ENCODE data around the gene EHD1.

The EHD1 gene

DNA sequence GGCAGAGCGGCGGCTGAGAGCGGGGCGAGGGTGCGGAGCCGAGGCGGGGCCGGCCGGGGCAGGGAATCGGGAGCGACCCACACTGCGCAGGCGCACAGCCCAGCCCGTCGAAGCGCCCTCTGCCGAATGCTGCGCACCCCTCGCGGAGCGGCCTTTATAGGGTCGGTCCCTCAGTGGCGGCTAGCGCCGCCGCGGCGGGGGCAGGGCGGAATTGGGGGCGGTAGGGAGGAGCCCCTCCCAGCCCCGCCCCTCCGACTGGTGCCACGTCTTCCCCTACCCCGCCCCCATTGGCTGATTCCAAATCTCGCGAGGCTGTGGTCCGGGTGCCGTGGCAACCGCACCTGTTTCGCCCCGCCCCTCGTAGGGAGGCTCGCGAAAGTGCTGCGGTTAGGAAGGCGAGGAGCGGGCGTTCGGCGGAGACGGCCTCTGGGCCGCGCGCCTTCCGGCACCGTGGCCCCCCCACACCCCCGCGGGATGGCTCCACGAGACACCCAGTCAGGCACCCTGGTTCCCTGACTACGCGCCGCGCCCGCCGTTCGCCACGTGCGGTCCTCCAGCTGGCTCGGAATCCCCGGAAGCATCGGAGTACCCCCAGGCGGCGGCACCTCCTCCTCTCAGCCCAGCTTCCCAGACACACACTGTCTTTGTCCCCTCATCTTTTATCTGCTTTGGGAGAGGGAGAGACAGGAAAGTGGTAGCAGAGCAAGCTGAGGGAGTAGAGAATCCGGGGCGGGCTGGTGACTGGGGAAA is at the start of gene EHD1:
Gene EHD1 (minus strand): TSS at position 128 of the 750 bp plus-strand sequence. CDS start 157 bp downstream, outside the sequence.
- H3K4me3 ChIP-seq: peak within 1 kb of the TSS; percentile 52 to 98 (median 88)

DNA sequence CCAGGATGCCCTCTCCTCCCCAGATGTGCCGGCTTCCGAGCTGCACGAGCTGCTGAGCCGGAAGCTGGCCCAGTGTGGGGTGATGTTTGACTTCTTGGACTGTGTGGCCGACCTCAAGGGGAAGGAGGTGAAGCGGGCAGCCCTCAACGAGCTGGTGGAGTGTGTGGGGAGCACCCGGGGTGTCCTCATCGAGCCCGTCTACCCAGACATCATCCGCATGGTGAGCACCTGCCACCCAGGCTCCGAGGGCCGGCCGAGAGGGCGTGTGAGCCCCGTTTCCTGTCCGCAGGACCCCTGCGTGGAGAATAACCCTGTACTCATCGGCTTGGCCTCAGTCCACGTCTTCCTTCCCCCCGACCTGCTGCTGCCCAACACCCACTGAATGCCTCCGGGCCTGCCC is 48.3 kb upstream of the EHD1 start:
- H3K4me3 ChIP-seq: no peak overlapping the region
- no peak overlapping the region for H3K27ac ChIP-seq

More for the DNA sequence above, at the start of gene EHD1:
- peak within 1 kb of the TSS; percentile 60 to 96 (median 90) for H3K27ac ChIP-seq

DNA sequence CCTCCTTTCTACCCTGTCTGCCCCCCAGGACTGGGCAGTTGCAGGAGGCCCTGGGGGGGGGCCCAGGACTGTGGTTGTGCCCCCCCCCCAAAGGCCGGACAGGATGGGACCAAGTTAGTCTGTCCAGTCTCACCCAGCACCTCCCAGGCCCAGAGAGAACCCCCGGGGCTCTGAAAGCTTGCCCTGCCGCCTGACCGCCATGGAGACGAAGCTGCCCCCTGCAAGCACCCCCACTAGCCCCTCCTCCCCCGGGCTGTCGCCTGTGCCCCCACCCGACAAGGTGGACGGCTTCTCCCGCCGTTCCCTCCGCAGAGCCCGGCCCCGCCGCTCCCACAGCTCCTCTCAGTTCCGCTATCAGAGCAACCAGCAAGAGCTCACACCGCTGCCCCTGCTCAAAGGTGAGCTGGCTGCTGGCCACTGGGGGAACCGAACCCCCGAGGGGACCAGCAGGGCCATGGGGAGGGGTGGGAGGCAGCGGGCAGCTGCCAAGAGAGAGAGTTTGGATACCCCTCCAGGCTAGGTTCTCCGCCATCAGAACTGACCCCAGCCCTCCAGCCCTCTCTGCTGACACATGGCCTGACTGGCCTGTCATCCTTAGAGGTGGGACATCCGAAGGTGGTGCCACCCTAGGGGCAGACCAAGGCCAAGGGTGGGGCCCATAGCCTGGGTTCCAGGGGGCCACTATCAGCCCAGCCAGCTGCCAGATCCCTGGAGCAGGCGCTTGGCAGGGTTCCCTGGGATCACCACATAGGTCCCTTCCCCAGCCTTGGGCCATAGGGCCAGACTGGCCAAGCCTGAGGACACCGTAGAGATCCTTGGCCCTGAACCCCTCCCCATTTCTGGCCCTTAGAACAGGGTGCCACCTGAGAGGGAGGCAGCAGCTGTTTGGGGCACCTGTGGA is 47.4 kb upstream of the EHD1 start:
- peak overlapping the region in 8 of 21 experiments; percentile 6 to 95 (median 92) for H3K27ac ChIP-seq
- peak overlapping the region; percentile 67 to 99 (median 92) for H3K4me3 ChIP-seq

DNA sequence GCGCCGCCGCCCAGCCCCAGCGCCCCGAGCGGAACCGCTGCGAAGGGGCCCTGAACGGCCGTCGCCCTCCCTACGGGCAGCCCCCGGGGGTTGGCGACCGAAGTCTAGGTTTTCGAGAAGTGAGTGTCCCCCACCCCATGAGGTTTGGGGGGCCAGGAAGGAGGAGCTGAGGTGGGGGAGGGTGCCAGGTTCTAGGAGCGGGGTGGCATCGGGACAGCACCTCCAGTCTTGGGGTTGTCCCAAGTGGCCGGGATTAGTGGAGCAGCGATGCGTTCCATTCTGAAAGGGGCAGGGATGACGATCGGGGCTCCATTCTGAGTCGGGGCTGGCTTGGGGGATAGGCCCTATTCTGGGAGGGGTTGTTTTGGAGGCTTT is 46.5 kb upstream of the EHD1 start:
- H3K27ac ChIP-seq: peak overlapping the region; percentile 32 to 98 (median 94)

DNA sequence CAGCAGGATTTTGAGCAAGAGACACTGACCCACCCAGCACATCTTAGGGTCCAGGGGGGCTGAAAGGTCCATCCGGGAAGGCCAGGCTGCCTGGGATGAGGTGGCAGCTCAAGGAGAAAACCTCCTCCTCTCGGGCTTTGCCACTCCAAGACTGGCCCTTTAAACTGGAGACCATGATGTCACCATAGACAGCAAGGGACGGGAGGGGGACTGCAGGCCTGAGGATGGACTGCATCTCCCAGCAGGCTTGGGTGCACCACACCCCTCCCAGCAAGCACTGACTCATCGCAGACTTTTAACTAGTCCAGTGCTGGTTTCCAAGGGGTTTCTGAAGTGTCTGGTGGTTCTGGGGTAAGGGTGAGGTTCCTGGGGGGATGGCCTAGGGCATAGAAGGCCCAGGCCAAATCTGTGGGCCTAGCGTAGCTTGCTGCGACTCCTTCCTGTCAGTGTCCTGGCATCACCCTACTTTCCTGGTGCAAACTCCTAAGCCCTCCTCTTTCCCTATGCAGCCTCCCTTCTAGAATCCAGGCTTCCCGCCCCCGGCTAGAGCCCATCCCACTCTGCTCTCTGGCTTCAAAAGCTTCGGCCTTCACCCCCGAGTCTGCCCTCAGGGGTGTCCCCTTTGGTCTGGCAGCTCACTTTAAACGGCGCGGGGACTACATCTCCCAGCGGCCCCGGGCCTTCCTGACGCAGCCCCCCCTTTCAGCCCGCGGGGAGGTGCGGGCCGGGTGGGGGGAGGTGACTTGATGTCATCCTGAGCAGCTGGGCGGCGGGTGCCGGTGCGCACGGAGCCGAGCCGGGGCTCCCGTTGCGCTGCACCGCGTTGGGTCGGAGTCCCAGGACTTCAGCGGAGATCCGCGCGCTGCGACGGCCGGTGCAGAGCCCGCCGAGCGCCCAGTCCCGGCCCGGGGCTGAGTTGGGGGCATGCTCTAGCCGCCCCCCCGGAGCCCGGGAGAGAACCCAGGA is 45.8 kb upstream of the EHD1 start, which contains the start of gene PPP2R5B:
Gene PPP2R5B (plus strand): TSS at position 746 of the 966 bp plus-strand sequence. CDS start 1,046 bp downstream, outside the sequence.
- Histone ChIP-seq H3K27ac (peak within 1 kb of the TSS; percentile 54 to 98 (median 94)), H3K4me3 (peak within 1 kb of the TSS; percentile 67 to 99 (median 92))

More for the DNA sequence above, 46.5 kb upstream of the EHD1 start:
- H3K4me3 ChIP-seq: peak overlapping the region; percentile 67 to 99 (median 92)

DNA sequence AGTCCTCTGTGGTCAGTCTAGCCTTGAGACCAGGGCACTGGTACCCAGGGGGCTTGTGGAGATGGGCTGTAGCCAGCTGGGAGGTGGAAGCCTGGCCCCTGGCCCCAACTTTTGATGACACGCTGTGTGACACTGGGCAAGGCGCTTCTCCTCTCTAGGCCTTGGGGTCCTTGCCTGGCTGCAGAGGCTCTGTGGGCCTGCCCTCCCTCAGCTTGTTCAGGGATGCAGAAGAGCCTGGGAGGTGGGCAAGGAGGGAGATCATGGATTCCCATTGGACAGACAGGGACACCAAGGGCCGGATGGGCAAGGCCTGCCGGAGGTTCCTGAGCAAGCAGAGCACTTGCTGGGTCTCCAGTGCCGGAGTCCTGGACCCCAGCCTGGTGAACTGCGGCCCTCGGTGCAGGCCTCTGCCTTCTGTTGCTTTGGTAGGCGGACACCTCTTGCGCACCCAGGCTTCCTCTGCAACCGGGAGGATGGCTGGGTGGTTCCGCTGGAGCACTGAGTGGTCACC is 44.8 kb upstream of the EHD1 start:
- Histone ChIP-seq H3K4me3 (no peak overlapping the region), H3K27ac (peak overlapping the region in 7 of 21 experiments; percentile 14 to 96 (median 94))

DNA sequence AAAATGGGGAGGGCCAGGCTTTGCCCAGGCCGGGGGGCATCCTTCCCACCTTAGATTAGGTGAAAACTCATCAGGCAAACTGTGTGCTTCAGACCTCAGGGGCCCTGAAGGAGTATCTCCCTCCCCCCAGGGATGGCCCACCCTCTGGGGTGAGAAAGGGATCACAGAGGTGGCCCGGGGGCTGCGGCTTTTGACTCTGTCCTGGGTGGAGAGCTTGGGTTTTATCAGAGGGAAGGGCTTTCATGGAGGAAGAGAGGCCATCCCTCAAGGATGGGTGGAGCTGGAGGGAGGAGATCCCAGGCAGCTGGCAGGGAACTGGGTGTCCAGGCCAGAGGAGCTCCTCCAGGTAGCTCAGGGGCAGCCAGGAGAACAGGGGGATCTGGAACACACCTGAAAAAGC is 43.0 kb upstream of the EHD1 start:
- no peak overlapping the region for H3K27ac ChIP-seq
- no peak overlapping the region for H3K4me3 ChIP-seq

DNA sequence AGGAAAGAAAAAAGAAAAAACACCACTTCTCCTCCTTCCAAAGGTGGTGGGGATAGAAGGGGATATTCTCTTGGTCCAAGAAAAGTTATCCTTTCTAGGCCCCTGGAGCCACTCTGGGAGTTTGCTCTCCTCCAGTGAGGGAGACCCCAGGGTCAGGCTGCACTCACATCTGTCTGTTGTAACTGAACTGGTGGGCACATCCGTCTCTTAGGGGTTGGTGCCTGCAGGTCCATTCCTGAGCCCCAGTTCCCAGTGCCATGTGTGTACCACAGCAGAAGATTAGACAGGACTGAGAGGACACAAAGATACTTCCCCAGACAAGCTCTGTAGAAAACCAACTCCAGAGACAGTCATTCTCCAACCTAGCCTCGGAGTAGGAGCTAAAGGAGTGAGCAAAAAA is 41.7 kb upstream of the EHD1 start:
- Histone ChIP-seq H3K4me3 (no peak overlapping the region), H3K27ac (no peak overlapping the region)

DNA sequence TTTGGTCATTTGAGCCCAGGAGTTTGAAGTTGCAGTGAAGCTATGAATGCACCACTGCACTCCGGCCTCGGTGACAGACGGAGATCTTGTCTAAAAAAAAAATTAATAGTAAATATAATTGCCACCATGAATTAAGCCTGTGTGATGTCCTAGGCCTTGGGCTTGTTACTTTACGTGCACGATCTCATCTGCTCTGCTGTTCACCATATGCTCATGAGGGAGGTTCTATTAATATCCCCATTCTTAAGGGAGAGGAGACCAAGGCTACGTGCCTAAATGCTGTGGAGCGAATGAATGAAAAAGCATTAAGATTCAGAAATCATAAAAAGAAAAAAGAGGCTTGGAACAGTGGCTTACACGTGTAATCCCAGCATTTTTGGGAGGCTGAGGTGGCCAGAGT is 41.2 kb upstream of the EHD1 start:
- Histone ChIP-seq H3K4me3 (no peak overlapping the region), H3K27ac (no peak overlapping the region)

DNA sequence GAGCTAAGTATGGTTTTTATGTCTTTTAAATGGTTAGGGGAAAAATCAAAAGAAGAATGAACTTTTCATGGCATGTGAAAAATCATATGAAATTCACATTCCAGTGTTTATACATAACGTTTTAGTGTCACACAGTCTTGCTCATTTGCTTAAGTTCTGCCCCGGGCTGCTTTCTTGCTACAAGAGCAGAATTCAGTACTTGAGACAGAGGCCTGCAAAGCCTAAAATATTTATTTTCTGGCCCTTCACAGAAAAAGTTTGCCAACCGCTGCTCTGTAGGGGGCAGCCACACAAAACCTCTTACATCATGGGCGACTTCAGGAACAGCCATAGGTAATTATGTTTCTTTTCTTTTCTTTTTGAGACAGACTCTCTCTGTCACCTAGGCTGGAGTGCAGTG is 39.6 kb upstream of the EHD1 start:
- peak overlapping the region in 20 of 21 experiments; percentile 1 to 91 (median 62) for H3K27ac ChIP-seq
- peak overlapping the region in 6 of 7 experiments; percentile 16 to 87 (median 28) for H3K4me3 ChIP-seq

DNA sequence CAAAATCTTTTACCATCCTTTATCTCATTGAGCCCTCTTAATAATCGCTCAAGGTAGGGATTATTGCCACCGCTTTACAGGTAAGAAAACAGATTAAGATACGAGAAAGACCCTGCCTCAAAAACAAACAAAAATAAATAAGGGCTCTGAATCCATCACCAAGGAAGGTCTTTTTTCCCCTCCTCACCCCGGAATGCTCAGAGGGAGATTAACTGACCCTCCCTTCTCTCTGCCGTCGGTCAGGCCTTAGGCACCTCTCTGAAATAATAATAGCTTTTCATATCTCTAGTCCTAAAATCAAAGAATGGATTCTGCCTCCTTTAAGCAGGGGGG is 39.2 kb upstream of the EHD1 start:
- Histone ChIP-seq H3K4me3 (peak overlapping the region; percentile 16 to 87 (median 29)), H3K27ac (peak overlapping the region in 20 of 21 experiments; percentile 1 to 91 (median 65))

DNA sequence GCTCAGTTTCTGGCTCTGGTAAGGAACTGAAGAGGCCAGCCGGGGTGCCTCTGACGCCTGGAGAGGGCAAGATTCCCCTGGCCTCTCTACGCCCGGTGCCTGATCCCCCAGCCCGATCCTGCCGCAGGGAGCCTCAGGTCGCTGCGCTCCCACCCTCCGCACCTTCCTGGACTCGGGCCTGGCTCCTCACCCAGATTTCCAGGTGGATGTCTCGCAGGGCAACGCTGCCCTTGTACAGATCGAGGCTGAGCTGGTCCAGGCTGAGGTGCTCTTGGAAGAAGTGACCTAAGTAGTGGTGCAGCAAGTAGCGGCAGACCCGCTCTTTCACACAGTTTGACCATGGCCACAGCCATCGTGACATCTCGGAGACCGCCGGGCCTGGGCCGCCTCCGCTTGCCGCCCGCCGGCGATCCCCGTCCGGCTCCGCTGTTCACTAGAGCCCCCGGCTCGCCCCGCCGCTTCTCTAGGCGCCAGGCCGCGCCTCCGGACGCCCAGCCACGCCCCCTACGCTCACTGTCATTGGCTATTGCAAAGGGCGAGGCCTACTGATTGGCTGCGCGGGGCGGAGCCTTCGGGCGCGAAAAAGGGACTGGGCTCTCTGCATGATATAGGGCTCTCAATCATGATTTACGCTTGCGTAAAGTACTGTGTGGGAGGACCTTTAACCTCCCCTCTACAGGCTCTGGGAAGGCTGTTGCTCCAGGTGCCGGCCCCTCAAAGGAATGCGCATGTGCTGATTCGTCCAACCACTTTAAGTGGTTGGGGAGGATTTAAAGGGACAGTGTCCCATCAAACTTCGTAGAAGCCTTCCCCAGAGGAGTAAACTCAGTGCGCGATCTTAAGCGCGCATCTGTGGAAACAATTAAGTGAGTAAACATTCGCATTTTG is 38.6 kb upstream of the EHD1 start, which contains the start of gene ATG2A:
Gene ATG2A (minus strand): TSS at position 435 of the 888 bp plus-strand sequence. CDS start 74 bp downstream, at position 361.
- Histone ChIP-seq H3K4me3 (peak within 1 kb of the TSS; percentile 46 to 97 (median 82)), H3K27ac (peak within 1 kb of the TSS; percentile 58 to 95 (median 86))

DNA sequence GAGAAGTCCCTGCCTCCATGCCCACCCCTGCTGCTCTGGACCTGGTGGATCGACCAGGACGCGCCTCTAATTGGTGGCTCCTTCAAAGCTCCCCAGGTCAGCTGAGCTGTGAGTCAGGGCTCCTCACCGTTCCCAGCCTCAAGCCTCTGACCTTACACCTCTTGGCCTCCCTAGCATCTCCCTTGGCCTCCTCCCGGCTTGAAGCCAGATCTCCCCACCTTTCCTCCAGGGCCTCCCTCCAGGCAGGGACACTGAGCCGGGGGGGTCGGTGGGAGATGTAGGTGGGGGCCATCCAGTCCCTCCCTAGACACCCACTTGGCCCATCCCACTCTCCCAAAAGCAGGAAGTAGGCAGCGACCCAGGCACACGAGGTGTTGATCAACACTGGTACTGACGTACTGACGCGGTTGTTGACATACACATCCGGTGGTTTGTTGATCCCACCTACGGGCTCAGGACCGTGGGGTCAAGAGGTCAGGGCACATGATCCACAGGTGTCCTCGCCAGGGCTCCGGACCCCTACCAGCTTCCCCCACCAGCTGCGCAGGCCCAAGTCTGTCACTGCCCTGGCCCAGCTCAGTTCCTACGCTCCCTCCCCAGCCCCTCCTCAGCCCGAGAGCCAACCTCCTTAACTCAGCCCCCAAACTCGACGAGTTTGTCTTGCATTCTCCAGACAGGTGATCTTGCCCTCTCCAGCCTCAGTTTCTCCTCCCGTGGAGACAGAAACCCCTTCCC is 37.8 kb upstream of the EHD1 start:
- peak overlapping the region; percentile 58 to 95 (median 86) for H3K27ac ChIP-seq
- peak overlapping the region; percentile 46 to 97 (median 82) for H3K4me3 ChIP-seq

DNA sequence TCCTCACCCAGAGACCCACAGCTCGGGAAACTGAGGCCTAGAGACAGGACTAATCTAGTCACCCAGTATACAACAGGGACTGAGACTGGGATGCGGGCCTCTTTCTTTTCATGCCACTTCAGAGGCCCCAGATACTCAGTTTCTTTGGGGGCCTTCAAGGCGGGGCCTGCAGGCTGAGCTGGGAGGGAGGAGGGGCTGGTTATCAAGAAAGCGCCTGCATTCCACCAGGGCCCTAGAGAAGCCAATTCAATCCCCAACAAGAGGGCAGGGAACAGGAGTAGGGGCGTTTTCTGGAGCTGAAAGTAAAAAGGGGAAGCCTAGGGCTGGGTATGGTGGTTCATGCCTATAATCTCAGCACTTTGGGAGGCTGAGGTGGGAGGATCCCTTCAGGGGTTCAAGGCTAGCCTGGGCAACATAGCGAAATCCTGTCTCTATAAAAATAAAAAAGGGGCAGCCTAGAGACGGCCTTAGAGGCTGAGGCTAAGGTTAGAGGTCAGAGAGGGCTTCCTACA is 37.0 kb upstream of the EHD1 start:
- peak overlapping the region in 4 of 7 experiments; percentile 67 to 87 (median 84) for H3K4me3 ChIP-seq
- H3K27ac ChIP-seq: peak overlapping the region in 17 of 21 experiments; percentile 76 to 95 (median 88)

DNA sequence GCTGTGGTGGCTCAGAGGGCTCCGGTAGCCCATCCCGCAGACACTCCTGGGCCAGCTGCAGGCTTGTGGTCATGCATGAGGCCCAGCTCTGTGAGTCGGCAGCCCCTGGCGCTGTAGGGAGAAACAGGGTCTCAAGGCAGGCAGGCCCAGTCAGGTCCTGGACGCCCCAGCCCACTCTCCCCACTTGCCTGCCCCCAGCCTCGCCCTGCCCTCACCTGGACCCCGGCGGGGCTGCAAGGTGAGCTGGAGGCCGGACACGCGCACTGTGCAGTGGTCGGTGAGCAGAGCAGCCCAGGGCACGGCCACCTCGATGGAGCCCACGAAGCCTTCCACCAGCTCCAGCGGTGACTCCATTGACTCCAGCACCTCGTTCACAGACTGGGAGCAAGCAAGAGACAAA is 35.7 kb upstream of the EHD1 start:
- no peak overlapping the region for H3K27ac ChIP-seq
- no peak overlapping the region for H3K4me3 ChIP-seq

DNA sequence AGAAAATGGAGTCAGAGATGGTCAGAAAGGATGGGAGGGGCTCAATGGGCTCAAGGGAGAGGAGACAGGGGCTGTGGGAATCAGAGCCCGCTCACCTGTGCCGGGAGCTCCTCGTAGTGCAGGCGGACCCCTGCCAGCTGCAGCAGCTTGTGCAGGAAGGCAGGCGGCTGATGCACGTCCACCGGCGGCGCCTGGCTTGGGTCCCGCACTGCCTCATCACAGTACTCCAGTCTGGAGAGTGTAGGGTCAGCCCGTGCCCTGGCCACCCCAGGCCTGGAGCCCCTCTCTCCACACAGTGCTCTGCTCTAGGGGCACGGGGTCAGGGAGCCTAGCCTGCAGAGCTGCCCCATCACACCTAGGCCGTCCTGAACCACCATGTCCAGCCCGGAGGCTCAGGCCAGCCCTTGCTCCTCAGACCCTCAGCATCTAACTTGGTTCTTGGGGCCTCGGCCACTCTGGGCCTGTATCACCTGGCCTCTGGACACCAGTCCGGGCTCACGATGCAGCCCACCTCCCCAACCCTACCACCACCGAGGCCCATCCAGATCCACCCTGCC is 34.8 kb upstream of the EHD1 start:
- H3K27ac ChIP-seq: no peak overlapping the region

DNA sequence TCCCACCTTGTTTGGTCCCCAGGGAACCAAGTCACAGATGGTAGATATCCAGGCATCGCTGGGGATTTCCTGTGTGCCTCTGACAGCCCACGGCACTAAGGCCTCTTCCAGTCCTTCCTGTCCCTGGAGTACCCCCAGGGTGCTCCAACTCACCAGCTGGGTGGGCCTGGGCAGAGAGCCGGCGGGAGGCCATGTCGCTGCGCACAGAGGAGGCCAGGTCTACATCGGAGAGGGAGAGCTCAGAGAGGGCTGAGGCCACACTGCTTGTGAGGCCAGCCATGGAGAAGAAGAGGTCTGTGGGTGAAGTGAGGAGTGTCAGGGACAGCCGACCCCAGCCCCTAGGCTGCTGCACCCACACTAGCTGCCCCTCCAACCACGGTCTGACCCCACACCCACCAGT is 33.3 kb upstream of the EHD1 start:
- H3K27ac ChIP-seq: no peak overlapping the region
- H3K4me3 ChIP-seq: no peak overlapping the region

More for the DNA sequence above, 34.8 kb upstream of the EHD1 start:
- H3K4me3 ChIP-seq: no peak overlapping the region
